Mesendoderm (in vitro differentiated cells): Measurements from ENCODE around the gene CBX8.

Experiments used
- DNase-seq: peaks from one replicate; pipeline ENCODE4 v3.0.0; 2013
- H2AK5ac ChIP-seq: 2 replicates; pipeline ENCODE4 v1.6.1; 2013; ENCODE audit warnings: low read length, inconsistent platforms
- H2BK120ac ChIP-seq: 2 replicates; pipeline ENCODE4 v1.6.1; 2013; ENCODE audit warnings: low read depth, mild to moderate bottlenecking, low read length, moderate library complexity, mixed read lengths
- H2BK15ac ChIP-seq: replicated peaks from 2 replicates; pipeline ENCODE4 v1.6.1; 2013; ENCODE audit warnings: low read depth, mild to moderate bottlenecking, moderate library complexity
- H2BK5ac ChIP-seq: 2 replicates; pipeline ENCODE4 v1.6.1; 2013; ENCODE audit warnings: low read length, inconsistent platforms
- H3K18ac ChIP-seq: 2 replicates; pipeline ENCODE4 v1.6.1; 2013; ENCODE audit warnings: mild to moderate bottlenecking, low read length, mixed read lengths
- H3K23ac ChIP-seq: one replicate; pipeline ENCODE4 v1.6.1; 2013; ENCODE audit warnings: low read length
- H3K27ac ChIP-seq: 2 replicates; pipeline ENCODE4 v1.5.1; 2013; ENCODE audit warnings: low read depth, mild to moderate bottlenecking, inconsistent platforms, low read length, moderate library complexity
- H3K27me3 ChIP-seq: 2 replicates; pipeline ENCODE4 v1.6.1; 2013; ENCODE audit warnings: low read length, control low read depth, mild to moderate bottlenecking, inconsistent platforms; ENCODE audit not compliant: insufficient read depth, poor library complexity
- H3K36me3 ChIP-seq: 2 replicates; pipeline ENCODE4 v1.6.1; 2013; ENCODE audit warnings: low read length, inconsistent platforms; ENCODE audit not compliant: control insufficient read depth, insufficient read depth
- H3K4ac ChIP-seq: one replicate; pipeline ENCODE4 v1.6.1; 2013; ENCODE audit warnings: low read depth, mild to moderate bottlenecking, low read length, moderate library complexity
- H3K4me1 ChIP-seq: 2 replicates; pipeline ENCODE4 v1.6.1; 2013; ENCODE audit warnings: low read depth, low read length, inconsistent platforms; ENCODE audit not compliant: control insufficient read depth
- H3K4me2 ChIP-seq: 2 replicates; pipeline ENCODE4 v1.6.1; 2013; ENCODE audit warnings: low read length
- H3K4me3 ChIP-seq: 2 replicates; pipeline ENCODE4 v1.5.1; 2013; ENCODE audit warnings: mild to moderate bottlenecking, low read length
- H3K56ac ChIP-seq: one replicate; pipeline ENCODE4 v1.6.1; 2013; ENCODE audit warnings: low read length
- H3K79me1 ChIP-seq: 2 replicates; pipeline ENCODE4 v1.6.1; 2013; ENCODE audit warnings: low read length, inconsistent platforms
- H3K79me2 ChIP-seq: 2 replicates; pipeline ENCODE4 v1.6.1; 2013; ENCODE audit warnings: mild to moderate bottlenecking, low read length; ENCODE audit not compliant: control insufficient read depth, insufficient read depth
- H3K9ac ChIP-seq: 2 replicates; pipeline ENCODE4 v1.6.1; 2013; ENCODE audit warnings: low read length, inconsistent platforms
- H4K5ac ChIP-seq: one replicate; pipeline ENCODE4 v1.6.1; 2013; ENCODE audit warnings: low read length
- H4K8ac ChIP-seq: one replicate; pipeline ENCODE4 v1.6.1; 2013; ENCODE audit warnings: low read depth, mild to moderate bottlenecking, control low read depth, low read length, moderate library complexity
- WGBS: extraction: QIAGEN DNeasy Blood & Tissue Kit; methylation state at CpG from one replicate; pipeline ENCODE4 v1.1.7; 2013; ENCODE audit warnings: low lambda C conversion rate, missing lambda C conversion rate; ENCODE audit not compliant: insufficient coverage; ENCODE audit errors: extremely low coverage; 5-methylcytosine and 5-hydroxymethylcytosine counted together

The CBX8 gene

GRCh38 chr17:79839356-79840268, 42.7 kb upstream of the CBX8 start, which contains the start of gene CBX4:
CBX4 (minus strand) TSS chr17:79839440; CDS start chr17:79839251, 189 bp downstream.
- no peak within 1 kb of the TSS for H4K5ac ChIP-seq
- peak; percentile 92 for DNase-seq
- no peak within 1 kb of the TSS for H2BK15ac ChIP-seq
- H2BK120ac ChIP-seq: no peak within 1 kb of the TSS
- H2BK5ac ChIP-seq: no peak within 1 kb of the TSS
- peaks cover 13% of the 10 kb centered on the region for H3K4me1 ChIP-seq
- peak within 1 kb of the TSS; percentile 65 for H3K27ac ChIP-seq
- H3K79me2 ChIP-seq: no peaks in the 10 kb centered on the region
- H3K9ac ChIP-seq: peak within 1 kb of the TSS; percentile 60
- no CpG with 5 or more reads among the region's 103 CpGs for WGBS
- no peaks in the 10 kb centered on the region for H3K79me1 ChIP-seq
- peak within 1 kb of the TSS; percentile 73 for H3K56ac ChIP-seq
- H3K23ac ChIP-seq: no peak within 1 kb of the TSS
- H2AK5ac ChIP-seq: no peak within 1 kb of the TSS
- H3K4me3 ChIP-seq: peak within 1 kb of the TSS; percentile 57
- H3K18ac ChIP-seq: peak within 1 kb of the TSS; percentile 57
- H4K8ac ChIP-seq: no peak within 1 kb of the TSS
- H3K27me3 ChIP-seq: peaks cover 47% of the 10 kb centered on the region
- H3K36me3 ChIP-seq: no peaks in the 10 kb centered on the region
- peak within 1 kb of the TSS; percentile 99 for H3K4me2 ChIP-seq
- no peak within 1 kb of the TSS for H3K4ac ChIP-seq

DNA sequence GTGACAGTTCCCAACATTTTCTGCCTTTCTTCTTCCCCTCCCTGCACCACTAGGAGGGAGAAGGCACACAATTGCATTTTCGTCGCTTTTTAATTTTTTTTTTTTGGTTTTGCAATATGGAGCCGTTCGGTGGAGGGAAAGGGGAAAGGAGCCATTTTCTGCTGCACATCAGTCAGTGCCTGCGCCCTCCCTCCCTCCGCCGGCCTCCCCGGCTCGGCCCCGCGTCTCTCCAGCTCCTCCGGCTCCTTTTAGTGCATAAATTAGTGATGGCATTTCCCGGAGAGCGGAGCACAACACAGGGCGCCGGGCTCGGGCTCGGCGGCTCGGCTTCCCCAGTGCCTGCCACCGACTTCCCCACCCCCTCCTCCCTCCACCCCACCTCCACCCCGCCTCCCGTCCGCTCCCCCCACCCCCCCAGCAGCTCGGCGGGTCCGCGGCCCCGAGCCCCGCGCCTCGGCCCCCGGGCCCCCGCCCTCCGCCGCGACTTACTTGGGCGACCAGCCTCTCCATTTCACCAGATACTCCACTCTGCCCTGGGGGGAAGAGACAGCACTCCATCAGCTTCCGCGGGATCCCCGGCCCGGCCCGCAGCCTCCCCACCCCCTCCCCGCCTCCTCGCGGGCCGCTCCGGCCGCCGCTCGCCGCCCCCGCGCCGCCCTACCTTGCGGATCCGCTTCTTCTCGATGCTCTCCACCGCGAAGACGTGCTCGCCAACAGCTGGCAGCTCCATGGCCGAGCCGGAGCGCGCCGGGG, 41.8 kb upstream of the CBX8 start:
- Histone ChIP-seq H3K23ac (no peak overlapping the region), H3K4me2 (peak overlapping the region; percentile 99), H3K9ac (peak overlapping the region; percentile 60), H2BK120ac (no peak overlapping the region), H3K27ac (peak overlapping the region; percentile 65), H3K4ac (no peak overlapping the region), H3K56ac (peak overlapping the region; percentile 73), H3K27me3 (peaks cover 48% of the 10 kb centered on the region), H3K4me1 (peaks cover 13% of the 10 kb centered on the region), H4K5ac (no peak overlapping the region), H2BK5ac (no peak overlapping the region), H3K79me1 (no peaks in the 10 kb centered on the region), H3K36me3 (no peaks in the 10 kb centered on the region), H4K8ac (no peak overlapping the region), H2BK15ac (no peak overlapping the region), H3K18ac (peak overlapping the region; percentile 57), H3K4me3 (peak overlapping the region; percentile 57), H3K79me2 (no peaks in the 10 kb centered on the region), H2AK5ac (no peak overlapping the region)
- WGBS: no CpG with 5 or more reads among the region's 67 CpGs
- DNase-seq: peak; percentile 87

GRCh38 chr17:79837888-79838521, 41.1 kb upstream of the CBX8 start:
- Histone ChIP-seq H2BK5ac (no peak overlapping the region), H4K5ac (no peak overlapping the region), H2BK15ac (no peak overlapping the region), H3K18ac (no peak overlapping the region), H3K79me2 (no peaks in the 10 kb centered on the region), H3K56ac (peak overlapping the region; percentile 73), H3K23ac (no peak overlapping the region), H3K4me1 (peaks cover 13% of the 10 kb centered on the region), H3K27me3 (peaks cover 45% of the 10 kb centered on the region), H3K9ac (peak overlapping the region; percentile 60), H3K4me3 (peak overlapping the region; percentile 57), H3K4ac (no peak overlapping the region), H3K4me2 (peak overlapping the region; percentile 99), H3K27ac (peak overlapping the region; percentile 57), H4K8ac (no peak overlapping the region), H3K36me3 (no peaks in the 10 kb centered on the region), H2AK5ac (no peak overlapping the region), H3K79me1 (no peaks in the 10 kb centered on the region), H2BK120ac (no peak overlapping the region)
- no CpG with 5 or more reads among the region's 30 CpGs for WGBS
- no peak for DNase-seq

DNA sequence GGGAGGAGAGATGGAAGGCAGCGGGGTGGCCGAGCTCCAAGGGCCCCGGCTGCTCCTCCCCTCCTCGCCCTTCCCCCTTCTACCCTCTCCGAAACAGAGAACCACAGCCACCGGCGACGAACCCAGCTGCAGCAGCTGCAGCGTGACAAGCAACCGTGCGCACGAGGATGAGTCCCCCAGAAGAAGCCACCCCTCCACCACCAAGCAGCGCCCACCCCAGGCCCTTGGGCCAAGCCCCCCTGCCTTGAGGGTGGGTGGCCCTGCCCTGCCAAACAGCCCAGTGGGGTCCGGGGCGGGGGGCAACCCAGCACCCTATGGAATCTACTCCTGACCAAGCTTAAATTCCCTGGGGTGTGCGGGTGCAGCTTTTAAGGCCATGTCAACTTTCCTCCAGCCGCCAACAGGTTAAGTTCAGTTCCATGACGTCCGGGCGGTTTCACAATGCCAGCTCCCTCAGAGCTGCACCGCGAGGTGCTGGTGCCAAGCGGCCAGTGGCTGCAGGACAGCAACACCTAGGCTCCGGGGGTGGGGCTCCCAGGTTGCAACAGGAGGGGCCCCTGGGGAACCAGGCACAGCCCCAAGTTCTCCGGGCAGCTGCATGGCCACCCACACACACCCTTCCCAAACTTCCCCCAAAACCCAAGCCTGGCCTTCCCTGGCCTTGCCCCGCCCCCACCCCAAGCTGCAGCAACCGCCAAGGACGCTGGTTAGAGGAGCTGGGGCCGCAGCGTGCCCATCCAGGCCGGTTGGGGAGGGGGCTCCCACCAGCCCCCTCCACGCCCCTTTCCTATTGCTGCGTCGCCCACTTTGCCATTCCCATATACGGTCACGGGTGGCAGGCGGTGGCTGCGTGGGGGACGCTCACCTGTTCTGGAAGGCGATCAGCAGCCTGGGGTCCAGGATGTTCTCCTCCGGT, 40.4 kb upstream of the CBX8 start:
- WGBS: no CpG with 5 or more reads among the region's 41 CpGs
- DNase-seq: peak; percentile 75

DNA sequence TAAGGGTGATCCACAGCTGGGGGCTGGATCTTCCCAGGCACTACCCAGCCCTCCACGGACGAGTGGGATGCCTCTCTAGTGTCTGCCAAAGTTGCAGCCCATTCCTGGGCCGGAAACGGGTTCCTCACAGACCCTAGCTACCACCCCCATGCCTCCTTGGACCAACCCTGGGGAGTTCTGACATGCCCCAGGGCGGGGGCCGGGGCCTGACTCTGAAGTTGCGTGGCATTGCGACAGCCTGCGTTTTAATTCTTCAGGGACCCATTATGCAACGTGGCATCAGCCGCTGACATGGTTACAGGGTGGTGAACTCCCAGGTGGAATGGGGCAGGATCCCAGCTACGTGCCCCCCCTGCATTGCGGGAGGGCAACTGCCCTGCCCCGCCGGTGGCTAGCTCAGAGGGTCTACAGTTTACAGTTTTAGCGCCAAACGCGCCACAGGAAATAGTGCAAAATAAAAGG, 39.7 kb upstream of the CBX8 start:
- H3K4me2 ChIP-seq: peak overlapping the region; percentile 26
- peaks cover 14% of the 10 kb centered on the region for H3K4me1 ChIP-seq
- H3K4me3 ChIP-seq: no peak overlapping the region
- no peak overlapping the region for H3K4ac ChIP-seq
- no peak overlapping the region for H4K5ac ChIP-seq
- H3K56ac ChIP-seq: no peak overlapping the region
- no peak overlapping the region for H4K8ac ChIP-seq
- no peaks in the 10 kb centered on the region for H3K79me2 ChIP-seq
- H3K27ac ChIP-seq: no peak overlapping the region
- H3K36me3 ChIP-seq: no peaks in the 10 kb centered on the region
- no peak overlapping the region for H2AK5ac ChIP-seq
- H3K23ac ChIP-seq: no peak overlapping the region
- no peaks in the 10 kb centered on the region for H3K79me1 ChIP-seq
- H3K9ac ChIP-seq: no peak overlapping the region
- DNase-seq: no peak
- no peak overlapping the region for H3K18ac ChIP-seq
- no peak overlapping the region for H2BK5ac ChIP-seq
- WGBS: no CpG with 5 or more reads among the region's 18 CpGs
- no peak overlapping the region for H2BK15ac ChIP-seq
- H3K27me3 ChIP-seq: peaks cover 39% of the 10 kb centered on the region
- H2BK120ac ChIP-seq: no peak overlapping the region

More for the DNA sequence above, 40.4 kb upstream of the CBX8 start:
- H3K18ac ChIP-seq: no peak overlapping the region
- peak overlapping the region; percentile 36 for H3K4me2 ChIP-seq
- no peaks in the 10 kb centered on the region for H3K79me2 ChIP-seq
- H3K23ac ChIP-seq: no peak overlapping the region
- no peaks in the 10 kb centered on the region for H3K36me3 ChIP-seq
- no peak overlapping the region for H2AK5ac ChIP-seq
- no peak overlapping the region for H2BK15ac ChIP-seq
- peak overlapping the region; percentile 11 for H3K9ac ChIP-seq
- H3K4ac ChIP-seq: no peak overlapping the region
- H3K79me1 ChIP-seq: no peaks in the 10 kb centered on the region
- H3K4me3 ChIP-seq: no peak overlapping the region
- H2BK120ac ChIP-seq: no peak overlapping the region
- no peak overlapping the region for H2BK5ac ChIP-seq
- peaks cover 13% of the 10 kb centered on the region for H3K4me1 ChIP-seq
- peaks cover 44% of the 10 kb centered on the region for H3K27me3 ChIP-seq
- H3K56ac ChIP-seq: peak overlapping the region; percentile 37
- H4K8ac ChIP-seq: no peak overlapping the region
- H3K27ac ChIP-seq: no peak overlapping the region
- H4K5ac ChIP-seq: no peak overlapping the region
